ENCODE data around the gene FILIP1L. TPM values are rescaled to one million over a fixed set of nuclear protein-coding genes. Genes with fewer than 3 reads are reported as not detected.
A peak's percentile ranks its signal among the peaks of the same experiment; 100 is the strongest.

The FILIP1L gene
- total RNA-seq, 1 donor: 0.42 TPM

DNA sequence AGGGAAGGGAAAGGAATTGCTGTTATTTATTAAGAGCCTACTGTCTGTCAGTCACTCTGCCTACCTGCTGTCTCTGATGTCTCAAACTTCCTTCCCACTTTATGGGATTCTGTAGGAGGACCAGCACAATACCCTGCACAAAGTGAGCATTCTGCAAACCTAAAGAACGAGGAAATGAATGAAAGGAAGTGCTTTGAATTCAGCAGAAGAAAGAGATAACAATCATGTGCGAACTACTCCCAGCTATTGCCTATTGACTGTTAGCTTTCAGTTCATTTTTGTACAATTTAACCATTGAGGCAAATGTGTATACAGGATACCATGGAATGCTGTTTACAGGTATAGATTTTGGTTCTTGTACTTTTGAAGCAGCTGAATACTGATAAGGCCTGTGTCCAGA is 229.8 kb downstream of the FILIP1L start:
- Histone ChIP-seq H3K4me1 (ENCODE audit: insufficient read depth, low read length) (peaks cover 4% of the 10 kb centered on the region), H3K27me3 (ENCODE audit: insufficient read depth, low read length) (no peaks in the 10 kb centered on the region), H3K9me3 (ENCODE audit: low read depth, low read length) (no peaks in the 10 kb centered on the region)

DNA sequence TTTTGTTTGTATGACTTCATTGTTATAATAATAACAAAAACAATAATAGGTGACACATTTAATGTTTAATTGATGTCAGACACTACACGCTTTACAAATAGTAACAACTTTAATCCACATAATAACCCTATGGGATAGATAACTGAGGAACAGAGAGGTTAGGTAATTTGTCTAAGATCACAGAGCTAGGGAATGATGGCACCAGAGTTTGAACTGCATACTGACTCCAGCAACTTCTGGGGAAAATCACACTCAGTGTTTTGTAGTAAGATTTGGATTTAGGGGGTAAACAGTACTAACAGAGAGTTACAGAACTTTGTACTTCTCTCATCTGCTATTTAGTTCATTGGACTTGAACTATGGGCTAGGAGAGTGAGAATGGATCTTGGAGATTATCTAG is 230.6 kb downstream of the FILIP1L start:
- Histone ChIP-seq H3K4me1 (ENCODE audit: insufficient read depth, low read length) (peaks cover 4% of the 10 kb centered on the region), H3K27me3 (ENCODE audit: insufficient read depth, low read length) (no peaks in the 10 kb centered on the region), H3K4me3 (ENCODE audit: low read length) (no peak overlapping the region), H3K9me3 (ENCODE audit: low read depth, low read length) (no peaks in the 10 kb centered on the region)

More for the DNA sequence above, 229.8 kb downstream of the FILIP1L start:
- no peak overlapping the region for H3K4me3 ChIP-seq (ENCODE audit: low read length)

GRCh38 chr3:99883138-99883461 is 231.2 kb downstream of the FILIP1L start:
- no peaks in the 10 kb centered on the region for H3K27me3 ChIP-seq (ENCODE audit: insufficient read depth, low read length)
- peaks cover 4% of the 10 kb centered on the region for H3K4me1 ChIP-seq (ENCODE audit: insufficient read depth, low read length)
- no peak overlapping the region for H3K4me3 ChIP-seq (ENCODE audit: low read length)
- no peaks in the 10 kb centered on the region for H3K9me3 ChIP-seq (ENCODE audit: low read depth, low read length)

- Histone ChIP-seq H3K4me3 (ENCODE audit: low read length) (no peak overlapping the region), H3K27me3 (ENCODE audit: insufficient read depth, low read length) (no peaks in the 10 kb centered on the region), H3K4me1 (ENCODE audit: insufficient read depth, low read length) (peaks cover 4% of the 10 kb centered on the region), H3K9me3 (ENCODE audit: low read depth, low read length) (no peaks in the 10 kb centered on the region)
Measured at GRCh38 chr3:99882436-99883137, 231.7 kb downstream of the FILIP1L start.

DNA sequence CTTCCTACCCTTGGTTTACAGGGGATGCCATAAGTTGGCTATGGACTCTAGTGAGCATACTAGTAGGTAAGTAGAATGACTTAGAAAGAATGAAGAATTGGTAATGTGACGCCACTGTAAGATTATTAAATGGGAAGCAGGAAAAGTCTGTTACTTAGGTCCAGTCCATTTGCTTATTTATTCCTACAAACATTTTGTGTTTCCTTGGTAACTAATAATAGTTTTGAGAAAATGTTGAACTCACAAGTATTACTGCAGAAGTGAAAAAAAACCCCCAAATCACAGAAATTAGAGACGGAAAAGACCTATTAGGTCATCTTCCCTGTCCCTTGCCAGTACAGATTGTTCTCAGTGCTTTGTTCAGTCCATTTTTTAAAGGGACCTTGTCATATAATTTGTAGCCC is 233.2 kb downstream of the FILIP1L start:
- Histone ChIP-seq H3K27me3 (ENCODE audit: insufficient read depth, low read length) (no peaks in the 10 kb centered on the region), H3K4me1 (ENCODE audit: insufficient read depth, low read length) (peaks cover 4% of the 10 kb centered on the region), H3K4me3 (ENCODE audit: low read length) (no peak overlapping the region), H3K9me3 (ENCODE audit: low read depth, low read length) (no peaks in the 10 kb centered on the region)

GRCh38 chr3:99879275-99879674 is 235.0 kb downstream of the FILIP1L start:
- Histone ChIP-seq H3K4me1 (ENCODE audit: insufficient read depth, low read length) (peaks cover 5% of the 10 kb centered on the region), H3K9me3 (ENCODE audit: low read depth, low read length) (no peaks in the 10 kb centered on the region), H3K27me3 (ENCODE audit: insufficient read depth, low read length) (no peaks in the 10 kb centered on the region), H3K4me3 (ENCODE audit: low read length) (no peak overlapping the region)

- H3K9me3 ChIP-seq (ENCODE audit: low read depth, low read length): no peaks in the 10 kb centered on the region
Measured at GRCh38 chr3:99878005-99878404, 236.3 kb downstream of the FILIP1L start.

GRCh38 chr3:99877031-99877579 is 237.2 kb downstream of the FILIP1L start:
- H3K4me1 ChIP-seq (ENCODE audit: insufficient read depth, low read length): peaks cover 4% of the 10 kb centered on the region
- no peaks in the 10 kb centered on the region for H3K9me3 ChIP-seq (ENCODE audit: low read depth, low read length)
- H3K4me3 ChIP-seq (ENCODE audit: low read length): no peak overlapping the region

More at GRCh38 chr3:99878005-99878404, 236.3 kb downstream of the FILIP1L start:
- Histone ChIP-seq H3K4me3 (ENCODE audit: low read length) (no peak overlapping the region), H3K4me1 (ENCODE audit: insufficient read depth, low read length) (peaks cover 4% of the 10 kb centered on the region), H3K27me3 (ENCODE audit: insufficient read depth, low read length) (no peaks in the 10 kb centered on the region)

GRCh38 chr3:99875929-99876841 is 238.1 kb downstream of the FILIP1L start:
- Histone ChIP-seq H3K27me3 (ENCODE audit: insufficient read depth, low read length) (no peaks in the 10 kb centered on the region), H3K9me3 (ENCODE audit: low read depth, low read length) (no peaks in the 10 kb centered on the region), H3K4me1 (ENCODE audit: insufficient read depth, low read length) (peaks cover 4% of the 10 kb centered on the region), H3K4me3 (ENCODE audit: low read length) (peak overlapping the region; percentile 48)

More at GRCh38 chr3:99877031-99877579, 237.2 kb downstream of the FILIP1L start:
- H3K27me3 ChIP-seq (ENCODE audit: insufficient read depth, low read length): no peaks in the 10 kb centered on the region

DNA sequence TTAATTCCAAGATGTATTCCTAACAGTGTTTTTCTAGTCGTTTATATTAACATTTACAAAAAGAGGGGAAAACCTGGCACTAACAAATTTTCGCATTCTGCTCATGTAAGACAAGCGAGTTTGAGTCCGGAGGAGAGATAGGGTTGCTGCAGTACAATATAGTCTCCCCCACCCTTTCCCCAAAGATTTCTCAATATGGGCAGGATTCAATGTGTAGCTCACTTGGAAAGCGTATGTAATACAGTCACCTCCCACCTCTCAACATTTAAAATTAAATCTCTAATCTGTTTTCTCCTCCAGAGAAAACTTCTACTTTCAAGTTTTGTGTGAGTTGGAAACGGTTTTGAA is 238.7 kb downstream of the FILIP1L start:
- no peaks in the 10 kb centered on the region for H3K9me3 ChIP-seq (ENCODE audit: low read depth, low read length)
- no peaks in the 10 kb centered on the region for H3K27me3 ChIP-seq (ENCODE audit: insufficient read depth, low read length)
- H3K4me3 ChIP-seq (ENCODE audit: low read length): peak overlapping the region; percentile 48
- peaks cover 4% of the 10 kb centered on the region for H3K4me1 ChIP-seq (ENCODE audit: insufficient read depth, low read length)

DNA sequence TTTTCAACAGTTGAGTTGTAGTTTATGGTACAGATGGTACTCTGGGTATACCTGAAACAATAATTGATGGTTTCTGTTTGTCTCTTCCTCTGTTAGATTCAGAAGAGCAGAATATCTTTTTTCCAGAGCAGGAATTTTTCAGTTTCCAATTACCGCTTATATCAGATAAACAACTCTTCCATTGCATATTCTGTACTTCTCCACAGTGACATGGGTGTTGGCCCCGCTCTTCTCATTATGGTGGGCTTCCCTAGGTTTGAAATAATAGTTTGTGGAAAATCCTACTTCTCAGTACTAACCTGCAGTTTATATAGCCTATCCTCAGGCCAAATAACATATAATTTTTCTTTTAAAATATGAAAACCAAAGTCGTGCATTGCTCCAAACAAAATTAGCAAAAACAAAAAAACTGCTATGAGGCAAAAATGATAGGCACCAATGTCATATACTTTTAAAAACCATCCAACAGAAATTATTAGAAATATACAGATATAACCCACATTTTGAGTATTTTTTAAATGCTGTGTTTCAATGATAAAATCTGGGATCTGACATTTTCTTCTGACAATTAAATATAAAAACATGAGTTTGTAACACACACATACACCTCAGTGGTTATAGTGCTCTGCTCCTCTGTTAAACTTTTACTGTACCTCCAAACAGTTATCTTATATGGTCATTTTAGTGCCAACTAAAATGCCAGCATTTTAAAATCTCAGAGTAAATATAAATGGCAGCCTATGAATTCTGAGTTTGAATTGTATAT is 239.9 kb downstream of the FILIP1L start:
- no peaks in the 10 kb centered on the region for H3K27me3 ChIP-seq (ENCODE audit: insufficient read depth, low read length)
- H3K9me3 ChIP-seq (ENCODE audit: low read depth, low read length): no peaks in the 10 kb centered on the region
- H3K4me1 ChIP-seq (ENCODE audit: insufficient read depth, low read length): peaks cover 4% of the 10 kb centered on the region
- H3K4me3 ChIP-seq (ENCODE audit: low read length): no peak overlapping the region

DNA sequence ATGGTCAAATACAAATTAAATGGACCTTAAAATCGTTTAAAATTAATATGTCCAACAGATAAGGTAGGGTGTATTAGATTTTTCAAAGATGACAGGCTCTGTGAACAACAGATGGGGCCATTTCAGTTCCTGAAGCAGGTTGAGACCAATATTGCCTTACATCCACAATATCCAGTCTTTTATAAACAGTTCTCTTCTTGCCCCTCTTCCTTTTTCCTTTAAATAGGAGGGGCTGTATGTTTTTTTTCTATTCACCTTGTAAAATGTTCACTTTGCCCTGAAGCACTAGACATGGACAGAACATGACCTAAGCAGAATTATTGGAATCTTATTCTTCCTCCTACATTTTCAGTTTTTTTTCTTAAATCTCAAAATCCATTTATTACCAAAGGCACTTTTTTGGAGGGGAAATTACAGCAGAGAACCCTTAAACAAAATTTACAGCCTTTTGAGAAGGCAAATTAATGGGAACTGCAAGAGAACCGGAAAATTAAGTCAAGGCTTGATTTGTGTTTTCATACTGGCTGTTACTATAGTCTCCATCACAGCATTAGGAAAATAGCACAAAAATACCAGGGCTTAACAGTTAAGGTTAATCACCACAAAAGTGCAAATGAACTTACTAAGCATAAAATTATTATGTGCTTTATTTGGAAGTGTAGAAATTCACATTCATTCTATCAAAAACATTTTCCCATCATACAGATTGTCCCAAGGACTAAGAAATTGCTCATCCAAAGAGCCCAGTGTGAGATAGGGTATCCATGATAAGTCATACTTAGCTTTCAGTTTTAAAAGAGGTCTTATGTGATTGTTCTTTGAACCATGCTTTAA is 240.8 kb downstream of the FILIP1L start:
- Histone ChIP-seq H3K27me3 (ENCODE audit: insufficient read depth, low read length) (no peaks in the 10 kb centered on the region), H3K4me1 (ENCODE audit: insufficient read depth, low read length) (peaks cover 4% of the 10 kb centered on the region), H3K4me3 (ENCODE audit: low read length) (no peak overlapping the region), H3K9me3 (ENCODE audit: low read depth, low read length) (no peaks in the 10 kb centered on the region)

GRCh38 chr3:99872923-99873254 is 241.4 kb downstream of the FILIP1L start:
- H3K4me1 ChIP-seq (ENCODE audit: insufficient read depth, low read length): peaks cover 4% of the 10 kb centered on the region
- no peaks in the 10 kb centered on the region for H3K9me3 ChIP-seq (ENCODE audit: low read depth, low read length)
- H3K4me3 ChIP-seq (ENCODE audit: low read length): no peak overlapping the region
- H3K27me3 ChIP-seq (ENCODE audit: insufficient read depth, low read length): no peaks in the 10 kb centered on the region
